Neural crest cell (in vitro differentiated cells): ENCODE measurements around the gene RHOT1. TPM values are rescaled to one million over a fixed set of nuclear protein-coding genes. Genes with fewer than 3 reads are reported as not detected.

Experiments used
- DNase-seq: peaks from one replicate; pipeline ENCODE4 v3.0.0; 2021; ENCODE audit warnings: low read depth, mixed read lengths, low spot score
- H3K27ac Mint-ChIP-seq: one replicate; pipeline ENCODE4 v1.8.0; 2021; ENCODE audit warnings: mild to moderate bottlenecking, mixed read lengths; ENCODE audit not compliant: unreplicated experiment
- H3K27me3 Mint-ChIP-seq: 2 replicates; pipeline ENCODE4 v1.8.0; 2021; ENCODE audit warnings: low read depth, mild to moderate bottlenecking, mixed read lengths
- H3K36me3 Mint-ChIP-seq: 2 replicates; pipeline ENCODE4 v1.8.0; 2021; ENCODE audit warnings: low read depth, mild to moderate bottlenecking, mixed read lengths
- H3K4me1 Mint-ChIP-seq: 2 replicates; pipeline ENCODE4 v1.8.0; 2021; ENCODE audit warnings: mixed read lengths
- H3K4me3 Mint-ChIP-seq: one replicate; pipeline ENCODE4 v1.8.0; 2021; ENCODE audit warnings: mild to moderate bottlenecking, mixed read lengths
- H3K9me3 Mint-ChIP-seq: 2 replicates; pipeline ENCODE4 v1.8.0; 2021; ENCODE audit warnings: mixed read lengths
- CTCF ChIP-seq: fragments of 200-600 bp; sonication (generic); conservative IDR thresholded peaks from 2 replicates; pipeline ENCODE4 v1.5.0; 2021; ENCODE audit warnings: antibody characterized with exemption, mild to moderate bottlenecking
- total RNA-seq: library from RNA; stranded (reverse); gene quantifications from 2 replicates; pipeline ENCODE4 v1.2.1, GENCODE V29; 2021

RHOT1 gene
- total RNA-seq, 1 donor from 2014 or later: 30.1 TPM

DNA sequence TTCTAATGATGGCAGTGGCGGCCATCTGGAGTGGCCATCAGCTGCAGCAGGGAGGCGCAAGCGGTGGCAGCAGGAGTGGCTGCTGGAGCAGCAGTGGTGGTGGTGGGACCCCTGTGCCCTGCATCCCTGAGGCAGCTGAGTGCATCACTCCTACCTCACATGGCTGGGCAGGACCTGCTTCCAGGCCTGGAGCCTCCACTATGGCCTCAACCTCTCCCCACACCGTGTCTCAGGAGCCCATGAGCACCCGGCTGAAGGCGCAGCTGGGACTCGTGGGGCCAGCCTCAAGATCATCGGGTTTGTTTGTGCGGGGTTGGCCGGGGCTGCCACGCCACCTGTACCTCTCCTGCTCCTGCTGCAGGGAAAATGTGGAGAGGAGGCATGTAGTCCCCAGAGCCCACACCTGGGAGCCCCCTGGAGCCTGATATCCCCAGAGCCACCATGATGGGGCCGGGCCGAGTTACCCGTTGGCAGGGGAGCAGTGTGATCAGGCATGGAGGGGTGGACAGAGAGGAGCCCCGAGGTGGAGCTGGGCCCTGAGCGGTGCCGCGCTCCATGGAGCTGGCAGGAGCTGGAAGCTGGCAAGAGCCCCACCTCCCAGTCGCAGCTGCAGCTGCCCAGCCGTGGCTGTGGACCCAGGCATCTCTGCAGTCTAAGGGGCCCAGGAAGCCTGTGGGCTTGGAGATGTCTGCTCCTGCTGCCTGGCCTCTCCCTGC, 16.7 kb downstream of the RHOT1 start:
- H3K4me3 Mint-ChIP-seq: no peak overlapping the region
- no peaks in the 10 kb centered on the region for H3K27me3 Mint-ChIP-seq
- DNase-seq: no peak
- TF ChIP-seq CTCF: no peak
- peaks cover 13% of the 10 kb centered on the region for H3K36me3 Mint-ChIP-seq
- no peaks in the 10 kb centered on the region for H3K4me1 Mint-ChIP-seq
- no peak overlapping the region for H3K27ac Mint-ChIP-seq
- no peaks in the 10 kb centered on the region for H3K9me3 Mint-ChIP-seq

- TF ChIP-seq CTCF: no peak
- no peak overlapping the region for H3K27ac Mint-ChIP-seq
- H3K4me3 Mint-ChIP-seq: no peak overlapping the region
- H3K4me1 Mint-ChIP-seq: no peaks in the 10 kb centered on the region
- H3K27me3 Mint-ChIP-seq: no peaks in the 10 kb centered on the region
- no peaks in the 10 kb centered on the region for H3K9me3 Mint-ChIP-seq
- no peak for DNase-seq
- H3K36me3 Mint-ChIP-seq: peaks cover 13% of the 10 kb centered on the region
Observed at GRCh38 chr17:32159586-32160438, 17.5 kb downstream of the RHOT1 start.

DNA sequence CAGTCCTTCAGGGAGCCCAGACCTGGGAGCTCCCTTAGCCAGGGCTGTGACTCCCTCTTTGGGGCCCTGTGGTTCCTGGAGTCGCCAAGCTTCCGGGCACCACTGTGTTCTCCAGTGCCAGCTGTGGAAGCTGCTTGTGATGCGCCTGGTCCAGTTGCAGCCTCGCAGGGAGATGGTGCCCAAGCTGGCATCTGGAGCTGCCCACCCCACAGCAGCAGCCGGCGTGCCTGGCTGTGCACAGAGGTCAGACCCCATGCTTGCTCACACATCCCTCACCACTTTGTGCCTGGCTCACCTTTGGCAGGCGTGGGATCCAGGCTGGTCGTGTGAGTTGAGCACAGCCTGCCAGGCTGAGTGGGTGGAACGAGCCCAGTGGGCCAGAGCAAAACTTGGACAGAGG, 18.2 kb downstream of the RHOT1 start:
- TF ChIP-seq CTCF: no peak
- H3K27me3 Mint-ChIP-seq: no peaks in the 10 kb centered on the region
- no peaks in the 10 kb centered on the region for H3K9me3 Mint-ChIP-seq

GRCh38 chr17:32161029-32161428, 18.7 kb downstream of the RHOT1 start:
- no peaks in the 10 kb centered on the region for H3K27me3 Mint-ChIP-seq
- H3K9me3 Mint-ChIP-seq: no peaks in the 10 kb centered on the region
- no peak overlapping the region for H3K27ac Mint-ChIP-seq
- no peaks in the 10 kb centered on the region for H3K4me1 Mint-ChIP-seq
- no peak for TF ChIP-seq CTCF
- H3K36me3 Mint-ChIP-seq: peaks cover 13% of the 10 kb centered on the region
- H3K4me3 Mint-ChIP-seq: no peak overlapping the region
- DNase-seq: no peak

More for the DNA sequence above, 18.2 kb downstream of the RHOT1 start:
- no peaks in the 10 kb centered on the region for H3K4me1 Mint-ChIP-seq
- no peak overlapping the region for H3K4me3 Mint-ChIP-seq
- DNase-seq: no peak
- peaks cover 13% of the 10 kb centered on the region for H3K36me3 Mint-ChIP-seq
- no peak overlapping the region for H3K27ac Mint-ChIP-seq

DNA sequence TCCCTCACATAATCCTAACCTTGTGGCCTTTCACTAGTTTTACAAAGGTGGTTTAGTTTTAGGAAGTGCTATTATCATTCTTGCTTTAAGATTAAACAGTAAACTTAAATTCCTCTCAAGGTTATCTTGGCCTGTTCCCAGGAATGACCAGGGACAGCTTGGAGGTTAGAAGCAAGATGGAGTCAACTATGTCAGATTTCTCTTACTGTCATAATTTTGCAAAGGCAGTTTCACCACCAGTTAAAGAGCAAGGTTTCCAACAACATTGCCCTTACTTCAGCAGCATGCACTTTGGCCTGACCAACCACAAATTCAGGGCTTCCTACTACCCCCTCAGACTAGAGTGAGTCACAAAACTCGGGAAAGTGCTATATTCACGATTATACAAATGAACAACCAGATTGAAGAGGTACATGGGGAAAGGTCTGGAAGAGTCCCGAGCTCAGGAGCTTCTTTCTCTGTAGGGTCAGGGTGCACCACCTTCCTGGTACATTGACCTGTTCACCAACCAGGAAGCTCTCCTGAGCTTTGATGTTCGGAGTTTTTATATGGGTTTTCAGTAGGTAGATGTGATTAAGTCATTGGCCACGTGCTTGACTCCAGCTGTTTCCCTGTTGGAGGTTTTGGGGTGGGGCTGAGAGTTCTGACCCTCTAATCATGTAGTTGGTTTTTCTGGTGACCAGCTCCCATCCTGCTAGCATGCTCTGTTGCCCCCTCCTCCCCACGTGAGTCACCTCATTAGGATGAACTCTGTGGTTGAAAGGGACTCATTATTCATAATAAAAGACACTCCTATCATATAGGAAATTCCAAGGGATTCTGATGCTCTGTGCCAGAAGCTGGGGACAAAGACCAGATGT, 19.4 kb downstream of the RHOT1 start:
- no peak overlapping the region for H3K4me3 Mint-ChIP-seq
- H3K9me3 Mint-ChIP-seq: peaks cover 5% of the 10 kb centered on the region
- H3K36me3 Mint-ChIP-seq: peaks cover 19% of the 10 kb centered on the region
- H3K27me3 Mint-ChIP-seq: no peaks in the 10 kb centered on the region
- DNase-seq: no peak
- TF ChIP-seq CTCF: no peak
- H3K27ac Mint-ChIP-seq: no peak overlapping the region
- H3K4me1 Mint-ChIP-seq: no peaks in the 10 kb centered on the region
